Sigmoid colon (tissue), 4 donors: ENCODE measurements around the gene PKP1.

ENCODE experiments used
- EP300 ChIP-seq, 4 donors: sonication (generic); formaldehyde crosslinking; IDR thresholded peaks; one replicate each; pipeline ENCODE4 v1.6.1; 2017; ENCODE audit warnings: antibody characterized with exemption in 4 of 4
- POLR2A ChIP-seq, 2 donors: fragments of 450-650 bp; IDR thresholded peaks; one replicate each; pipeline ENCODE4 v1.6.1; 2016; ENCODE audit warnings: antibody characterized with exemption in 2 of 2, mild to moderate bottlenecking in 2 of 2, moderate library complexity in 2 of 2
- POLR2AphosphoS5 ChIP-seq, 4 donors: sonication (generic); formaldehyde crosslinking; IDR thresholded peaks; one replicate each; pipeline ENCODE4 v1.6.1; 2017; ENCODE audit warnings: antibody characterized with exemption in 4 of 4
- TF ChIP-seq, protein P1 (sequence below), 4 experiments: fragments of 450-650 bp in 3 of 4; fragments of 200-600 bp in 1 of 4; IDR thresholded peaks; one replicate each; pipeline ENCODE4 v1.5.1; 2016 to 2019; ENCODE audit warnings: antibody characterized with exemption in 4 of 4, mild to moderate bottlenecking in 3 of 4, moderate library complexity in 2 of 4

DNA sequence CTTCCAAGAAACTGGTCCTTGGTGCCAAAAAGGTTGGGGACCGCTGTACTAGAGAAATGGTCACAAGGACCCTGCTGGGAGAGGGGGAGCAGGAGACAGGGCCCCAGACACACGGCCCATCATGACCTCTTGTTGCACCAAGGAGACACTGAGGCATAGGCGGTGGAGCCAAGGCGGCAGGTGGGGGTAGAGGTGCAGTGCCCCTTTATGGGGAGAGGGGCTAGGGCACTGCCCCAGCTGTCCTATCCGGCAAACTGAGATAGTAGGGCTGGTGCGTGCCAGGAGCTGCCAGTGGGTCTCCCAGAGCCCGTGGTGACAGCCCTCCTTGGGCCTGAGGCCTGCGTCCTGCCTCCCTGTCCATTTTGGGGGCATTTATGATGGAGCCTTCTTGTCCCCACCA, 73.9 kb downstream of the PKP1 start:
- TF ChIP-seq POLR2A (IDR thresholded peaks at IDR 0.05) (no peak), EP300 (IDR thresholded peaks at IDR 0.05) (no peak), POLR2AphosphoS5 (IDR thresholded peaks at IDR 0.05) (no peak)
- TF ChIP-seq, protein P1, sequence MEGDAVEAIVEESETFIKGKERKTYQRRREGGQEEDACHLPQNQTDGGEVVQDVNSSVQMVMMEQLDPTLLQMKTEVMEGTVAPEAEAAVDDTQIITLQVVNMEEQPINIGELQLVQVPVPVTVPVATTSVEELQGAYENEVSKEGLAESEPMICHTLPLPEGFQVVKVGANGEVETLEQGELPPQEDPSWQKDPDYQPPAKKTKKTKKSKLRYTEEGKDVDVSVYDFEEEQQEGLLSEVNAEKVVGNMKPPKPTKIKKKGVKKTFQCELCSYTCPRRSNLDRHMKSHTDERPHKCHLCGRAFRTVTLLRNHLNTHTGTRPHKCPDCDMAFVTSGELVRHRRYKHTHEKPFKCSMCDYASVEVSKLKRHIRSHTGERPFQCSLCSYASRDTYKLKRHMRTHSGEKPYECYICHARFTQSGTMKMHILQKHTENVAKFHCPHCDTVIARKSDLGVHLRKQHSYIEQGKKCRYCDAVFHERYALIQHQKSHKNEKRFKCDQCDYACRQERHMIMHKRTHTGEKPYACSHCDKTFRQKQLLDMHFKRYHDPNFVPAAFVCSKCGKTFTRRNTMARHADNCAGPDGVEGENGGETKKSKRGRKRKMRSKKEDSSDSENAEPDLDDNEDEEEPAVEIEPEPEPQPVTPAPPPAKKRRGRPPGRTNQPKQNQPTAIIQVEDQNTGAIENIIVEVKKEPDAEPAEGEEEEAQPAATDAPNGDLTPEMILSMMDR (IDR thresholded peaks at IDR 0.05): no peak
